ENCODE data around the gene ATP1A2.

ATP1A2 gene

DNA sequence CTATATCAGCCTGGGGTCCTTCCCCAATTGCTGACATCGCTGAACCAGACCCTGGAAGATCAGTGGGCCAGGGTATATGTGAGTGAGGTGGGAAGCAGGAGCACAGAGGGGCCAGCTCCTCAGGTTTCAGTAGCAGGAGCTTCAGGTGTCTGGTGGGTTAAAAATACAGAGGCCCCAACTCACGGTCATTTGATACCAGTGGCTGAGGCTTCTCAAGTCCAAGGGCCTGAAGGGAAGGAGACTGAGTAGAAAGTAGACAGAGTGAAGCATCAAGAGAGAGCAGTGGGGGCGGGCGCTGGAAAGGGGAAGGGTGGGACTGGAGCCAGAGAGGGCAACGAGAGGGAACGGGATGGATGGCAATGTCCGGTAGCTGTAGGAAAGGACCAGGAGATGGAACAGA, 72.8 kb downstream of the ATP1A2 start:
- H3K4me3 ChIP-seq (ENCODE audit: low read length) = no peak overlapping the region
- no peaks in the 10 kb centered on the region for H3K9me2 ChIP-seq (replicated peaks; ENCODE audit: control insufficient read depth, low read length)
- no peaks in the 10 kb centered on the region for H4K20me1 ChIP-seq (ENCODE audit: control insufficient read depth, insufficient read depth, low read depth, low read length)
- H3K9me3 ChIP-seq (ENCODE audit: control insufficient read depth, insufficient read depth, low read length) = no peaks in the 10 kb centered on the region
- H3K27me3 ChIP-seq (ENCODE audit: control insufficient read depth, low read length) = no peaks in the 10 kb centered on the region; the same call in 1 of the 2 replicates
- no peak for TF ChIP-seq EZH2phosphoT487 (IDR thresholded peaks at IDR 0.05; ENCODE audit: borderline replicate concordance, low read length)
- TF ChIP-seq, protein P1, sequence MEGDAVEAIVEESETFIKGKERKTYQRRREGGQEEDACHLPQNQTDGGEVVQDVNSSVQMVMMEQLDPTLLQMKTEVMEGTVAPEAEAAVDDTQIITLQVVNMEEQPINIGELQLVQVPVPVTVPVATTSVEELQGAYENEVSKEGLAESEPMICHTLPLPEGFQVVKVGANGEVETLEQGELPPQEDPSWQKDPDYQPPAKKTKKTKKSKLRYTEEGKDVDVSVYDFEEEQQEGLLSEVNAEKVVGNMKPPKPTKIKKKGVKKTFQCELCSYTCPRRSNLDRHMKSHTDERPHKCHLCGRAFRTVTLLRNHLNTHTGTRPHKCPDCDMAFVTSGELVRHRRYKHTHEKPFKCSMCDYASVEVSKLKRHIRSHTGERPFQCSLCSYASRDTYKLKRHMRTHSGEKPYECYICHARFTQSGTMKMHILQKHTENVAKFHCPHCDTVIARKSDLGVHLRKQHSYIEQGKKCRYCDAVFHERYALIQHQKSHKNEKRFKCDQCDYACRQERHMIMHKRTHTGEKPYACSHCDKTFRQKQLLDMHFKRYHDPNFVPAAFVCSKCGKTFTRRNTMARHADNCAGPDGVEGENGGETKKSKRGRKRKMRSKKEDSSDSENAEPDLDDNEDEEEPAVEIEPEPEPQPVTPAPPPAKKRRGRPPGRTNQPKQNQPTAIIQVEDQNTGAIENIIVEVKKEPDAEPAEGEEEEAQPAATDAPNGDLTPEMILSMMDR (IDR thresholded peaks at IDR 0.05; ENCODE audit: low read depth, low read length, poor library complexity, severe bottlenecking) = no peak
- no peaks in the 10 kb centered on the region for H3F3A ChIP-seq (ENCODE audit: control insufficient read depth, insufficient read depth)
- no peak overlapping the region for H3K4me2 ChIP-seq (ENCODE audit: low read length)
- no peaks in the 10 kb centered on the region for H3K79me2 ChIP-seq (ENCODE audit: control insufficient read depth, low read length)
- peaks cover 3% of the 10 kb centered on the region for H3K4me1 ChIP-seq (ENCODE audit: control insufficient read depth, low read length)
- no peak overlapping the region for H3K27ac ChIP-seq (ENCODE audit: low read depth, low read length)
- no peaks in the 10 kb centered on the region for H3K36me3 ChIP-seq (ENCODE audit: control insufficient read depth, low read length)

DNA sequence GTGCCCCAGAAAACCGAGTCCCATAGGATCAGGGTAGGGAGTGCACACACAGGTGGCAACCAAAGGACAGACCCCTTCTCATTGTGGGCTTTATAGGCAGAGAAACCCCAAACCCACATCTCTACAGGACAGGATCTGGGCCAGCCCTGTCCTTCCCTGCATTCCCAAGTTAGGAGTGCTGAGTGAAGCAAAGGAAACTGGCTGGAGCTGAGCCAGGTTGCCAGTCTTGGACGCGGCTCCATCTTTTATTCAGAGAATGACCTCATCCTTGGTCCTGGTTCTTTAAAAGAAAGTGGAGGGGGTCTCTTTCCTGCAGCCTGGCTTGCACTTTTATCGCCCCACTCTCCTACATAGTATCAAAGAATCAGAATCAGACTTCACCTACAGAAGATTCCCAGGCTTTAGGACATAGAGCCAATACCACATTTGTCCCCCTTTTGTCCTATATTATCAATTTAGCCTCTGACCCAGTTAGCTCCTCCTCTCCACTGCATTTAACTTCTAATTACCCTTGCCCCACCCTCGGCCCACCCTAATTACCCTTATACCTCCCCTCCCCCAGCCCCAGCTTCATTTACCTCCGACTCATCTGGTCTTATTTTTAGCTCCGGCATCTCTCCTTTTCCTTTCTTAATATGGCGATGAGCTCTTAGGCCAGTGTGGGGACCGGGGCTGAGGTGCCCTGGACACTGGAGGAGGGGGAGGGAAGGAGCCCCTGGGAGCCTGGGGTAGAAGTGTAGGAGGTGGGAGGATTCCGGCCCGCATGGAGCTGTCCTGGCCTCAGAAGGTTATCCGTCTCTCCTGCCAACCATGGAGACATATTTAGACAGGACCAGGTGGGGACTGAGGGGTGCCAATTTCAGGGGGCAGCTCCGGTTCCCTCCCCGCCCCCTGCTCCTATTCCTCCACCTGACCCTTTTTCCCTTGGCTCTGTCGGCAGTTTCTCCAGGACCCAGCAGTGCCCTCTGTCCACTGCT, 74.4 kb downstream of the ATP1A2 start, which contains the start of gene CASQ1:
Gene CASQ1, plus strand, starts transcription at position 927 of the 977 bp plus-strand sequence. CDS start 177 bp downstream, outside the sequence.
- Histone ChIP-seq H3K4me1 (ENCODE audit: control insufficient read depth, low read length) (peaks cover 5% of the 10 kb centered on the region), H4K20me1 (ENCODE audit: control insufficient read depth, insufficient read depth, low read depth, low read length) (no peaks in the 10 kb centered on the region), H3K4me3 (ENCODE audit: low read length) (no peak within 1 kb of the TSS), H3F3A (ENCODE audit: control insufficient read depth, insufficient read depth) (no peaks in the 10 kb centered on the region), H3K27ac (ENCODE audit: low read depth, low read length) (no peak within 1 kb of the TSS), H3K27me3 (ENCODE audit: control insufficient read depth, low read length) (no peaks in the 10 kb centered on the region; the same call in 1 of the 2 replicates), H3K9me3 (ENCODE audit: control insufficient read depth, insufficient read depth, low read length) (no peaks in the 10 kb centered on the region), H3K79me2 (ENCODE audit: control insufficient read depth, low read length) (no peaks in the 10 kb centered on the region), H3K36me3 (ENCODE audit: control insufficient read depth, low read length) (no peaks in the 10 kb centered on the region), H3K9me2 (replicated peaks; ENCODE audit: control insufficient read depth, low read length) (no peaks in the 10 kb centered on the region), H3K4me2 (ENCODE audit: low read length) (no peak within 1 kb of the TSS)
- no peak for TF ChIP-seq EZH2phosphoT487 (IDR thresholded peaks at IDR 0.05; ENCODE audit: borderline replicate concordance, low read length)
- TF ChIP-seq, protein P1 (IDR thresholded peaks at IDR 0.05; ENCODE audit: low read depth, low read length, poor library complexity, severe bottlenecking) = no peak

DNA sequence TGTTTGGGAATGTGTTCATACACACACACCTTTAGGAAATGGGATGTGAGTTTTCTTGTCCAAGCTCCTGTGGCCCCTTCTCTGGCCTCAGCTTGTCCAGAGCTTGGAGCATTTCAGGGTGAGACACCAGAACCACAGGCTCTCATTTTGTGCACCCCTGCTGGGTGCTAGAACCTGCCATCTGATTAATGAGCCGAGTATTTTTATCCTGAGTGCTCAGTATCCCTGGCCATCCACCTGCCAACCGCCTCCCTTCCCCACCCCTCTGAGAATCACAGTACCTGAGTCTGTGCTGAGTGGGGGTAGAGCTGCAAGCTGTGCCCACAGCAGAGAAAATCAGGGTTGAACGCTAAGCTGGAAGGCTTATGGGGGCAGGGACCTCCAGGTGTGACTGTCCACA, 76.2 kb downstream of the ATP1A2 start:
- H3K27me3 ChIP-seq (ENCODE audit: control insufficient read depth, low read length) = no peaks in the 10 kb centered on the region; the same call in 1 of the 2 replicates
- no peaks in the 10 kb centered on the region for H3F3A ChIP-seq (ENCODE audit: control insufficient read depth, insufficient read depth)
- H3K4me2 ChIP-seq (ENCODE audit: low read length) = no peak overlapping the region
- peaks cover 5% of the 10 kb centered on the region for H3K4me1 ChIP-seq (ENCODE audit: control insufficient read depth, low read length)
- H3K79me2 ChIP-seq (ENCODE audit: control insufficient read depth, low read length) = no peaks in the 10 kb centered on the region
- H3K4me3 ChIP-seq (ENCODE audit: low read length) = no peak overlapping the region
- no peak overlapping the region for H3K27ac ChIP-seq (ENCODE audit: low read depth, low read length)
- H3K9me2 ChIP-seq (replicated peaks; ENCODE audit: control insufficient read depth, low read length) = no peaks in the 10 kb centered on the region
- no peaks in the 10 kb centered on the region for H3K9me3 ChIP-seq (ENCODE audit: control insufficient read depth, insufficient read depth, low read length)
- no peaks in the 10 kb centered on the region for H3K36me3 ChIP-seq (ENCODE audit: control insufficient read depth, low read length)
- no peaks in the 10 kb centered on the region for H4K20me1 ChIP-seq (ENCODE audit: control insufficient read depth, insufficient read depth, low read depth, low read length)
- no peak for TF ChIP-seq EZH2phosphoT487 (IDR thresholded peaks at IDR 0.05; ENCODE audit: borderline replicate concordance, low read length)
- TF ChIP-seq, protein P1 (IDR thresholded peaks at IDR 0.05; ENCODE audit: low read depth, low read length, poor library complexity, severe bottlenecking) = no peak
